Activated T-cell treated with anti-CD3 and anti-CD28 coated beads for 48 hours (primary cell): Measurements from ENCODE around the gene RPTOR.
A peak's percentile ranks its signal among the peaks of the same experiment; 100 is the strongest.
"Not testable (repeated sequence)": the region's sequence is repeated elsewhere in the genome, so short reads cannot be mapped to it uniquely, and the experiment has no call there.

ENCODE experiments used
- DNase-seq: peaks from one replicate; pipeline ENCODE4 v3.0.0-alpha.2; 2020; ENCODE audit warnings: low read depth

Gene RPTOR

GRCh38 chr17:80744725-80745124 lies 200.1 kb downstream of the RPTOR start:
- DNase-seq = not testable (repeated sequence)

DNA sequence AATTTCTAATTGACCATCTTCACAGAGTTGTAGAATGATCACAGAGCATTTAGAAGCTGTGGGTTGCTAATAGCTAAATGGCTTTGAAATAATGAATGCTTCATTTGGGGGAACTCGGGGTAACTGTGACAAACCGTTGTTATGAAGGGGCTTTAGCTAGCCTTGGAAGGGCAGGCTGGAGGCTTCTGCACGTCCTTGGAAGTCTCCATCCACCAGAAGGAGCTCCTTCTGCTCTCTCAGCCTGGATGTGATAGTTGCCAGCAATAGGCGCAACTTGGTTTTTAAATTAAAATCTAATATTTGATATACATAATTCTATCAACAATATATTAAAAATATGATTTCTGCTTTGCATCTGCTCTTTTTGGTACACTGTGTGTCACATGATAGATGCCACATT lies 200.5 kb downstream of the RPTOR start:
- DNase-seq = no peak

- no peak for DNase-seq
These were observed 201.8 kb downstream of the RPTOR start for GRCh38 chr17:80746262-80746935.

DNA sequence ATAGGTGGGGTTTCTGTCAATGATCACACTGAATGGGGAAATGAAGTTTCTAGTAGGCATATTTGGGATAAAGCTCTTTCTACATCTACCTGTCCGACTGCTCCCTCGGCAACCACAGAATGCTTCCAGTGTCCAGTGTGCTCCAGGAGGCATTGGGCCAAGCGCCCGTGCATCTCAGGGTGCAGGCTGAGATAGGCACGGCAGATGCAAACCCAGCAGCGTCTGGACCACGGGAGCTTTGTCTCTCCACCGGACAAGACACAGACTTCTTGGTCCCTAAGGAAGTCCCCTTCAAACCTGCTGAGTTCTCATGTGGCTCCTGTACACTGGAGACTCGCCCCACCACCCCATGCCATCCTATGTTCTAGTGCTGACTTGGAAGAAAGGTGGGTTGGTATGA lies 202.8 kb downstream of the RPTOR start:
- DNase-seq = no peak

DNA sequence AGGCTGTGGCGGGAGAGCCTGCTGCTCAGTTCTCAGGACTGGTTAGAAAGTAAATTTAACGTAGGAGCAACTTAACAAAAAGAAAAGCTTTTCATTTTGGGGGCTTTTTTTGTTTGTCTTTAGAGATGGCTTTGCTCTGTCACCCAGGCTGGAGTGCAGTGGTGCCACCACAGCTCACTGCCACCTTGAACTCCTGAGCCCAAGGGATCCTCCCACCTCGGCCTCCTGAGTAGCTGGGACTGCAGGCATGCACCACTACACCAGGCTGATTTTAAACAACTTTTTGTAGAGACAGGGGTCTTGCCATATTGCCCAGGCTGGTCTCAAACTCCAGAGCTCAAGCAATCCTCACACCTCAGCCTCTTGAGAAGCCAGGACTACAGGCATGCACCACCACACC lies 205.0 kb downstream of the RPTOR start:
- DNase-seq = no peak

GRCh38 chr17:80750263-80750662 lies 205.6 kb downstream of the RPTOR start:
- no peak for DNase-seq

DNA sequence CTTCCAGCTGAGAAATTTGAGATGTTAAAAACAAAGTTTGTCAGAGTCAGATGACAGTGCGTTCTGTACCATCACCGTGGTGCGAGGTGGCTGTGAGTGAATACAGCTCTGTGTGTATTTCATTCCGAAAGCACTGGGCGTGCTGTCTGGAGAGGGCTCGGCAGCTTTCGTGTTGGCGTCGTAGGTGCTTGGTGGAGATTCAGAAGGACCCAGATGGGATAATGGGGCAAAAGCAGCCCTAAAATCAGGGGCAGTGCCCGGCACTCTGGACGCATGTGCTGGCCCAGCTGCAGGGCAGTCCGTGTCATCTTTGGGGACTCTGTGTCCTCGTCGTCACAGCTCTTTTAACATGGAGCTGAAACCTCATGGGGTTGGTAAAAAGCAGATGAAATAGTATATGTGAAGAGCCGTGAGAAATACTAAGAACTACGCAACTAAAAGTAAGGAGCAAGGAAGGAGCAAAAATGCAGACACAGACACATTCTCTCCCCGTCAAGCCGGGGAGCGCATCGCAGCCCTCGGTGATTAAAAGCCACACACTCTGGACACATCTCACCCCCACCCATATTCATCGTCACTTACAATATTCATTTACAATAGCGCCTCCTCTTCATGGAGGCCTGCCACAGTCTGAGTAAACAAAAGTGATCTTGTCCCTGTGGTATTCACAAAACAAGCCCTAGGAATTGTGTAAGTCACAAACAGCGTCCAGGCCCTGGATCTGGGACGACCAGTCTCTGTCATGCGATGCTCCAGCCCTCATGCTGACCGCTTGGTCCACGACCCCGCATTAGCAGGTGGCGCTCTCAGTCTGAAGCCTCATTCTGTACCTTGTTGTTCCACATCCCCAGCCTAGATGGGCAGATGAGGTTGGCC lies 206.7 kb downstream of the RPTOR start:
- DNase-seq = no peak

DNA sequence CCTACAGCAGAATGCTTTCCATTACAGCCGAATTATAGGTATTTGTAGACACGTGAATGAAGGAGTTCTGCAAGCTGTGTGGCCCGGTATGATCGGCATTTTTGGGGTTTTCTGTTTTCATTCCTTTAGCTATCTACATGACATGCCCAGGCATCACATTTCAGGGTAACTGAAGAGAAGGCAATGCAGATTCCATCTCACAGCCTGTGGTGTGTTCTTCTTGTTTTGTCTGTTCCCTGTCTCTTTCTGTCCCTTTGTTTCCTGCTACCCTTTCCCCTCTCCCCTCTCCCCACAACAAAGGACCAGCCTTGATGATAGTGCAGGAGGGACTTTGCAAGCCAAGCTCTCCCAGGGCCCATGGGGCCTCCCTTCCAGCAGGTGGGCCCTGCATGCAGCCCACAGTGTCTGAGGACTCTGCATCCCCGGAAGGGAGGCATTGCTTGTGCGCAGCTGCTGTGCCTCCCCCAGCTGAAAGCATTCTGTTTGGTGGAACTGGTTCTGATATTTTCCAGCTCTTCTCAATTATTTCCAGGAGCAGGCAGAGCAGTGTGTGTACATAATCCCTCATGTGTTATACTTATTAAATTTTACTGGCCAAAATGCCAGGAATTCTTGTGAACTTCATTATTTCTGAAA lies 207.4 kb downstream of the RPTOR start:
- no peak for DNase-seq

DNA sequence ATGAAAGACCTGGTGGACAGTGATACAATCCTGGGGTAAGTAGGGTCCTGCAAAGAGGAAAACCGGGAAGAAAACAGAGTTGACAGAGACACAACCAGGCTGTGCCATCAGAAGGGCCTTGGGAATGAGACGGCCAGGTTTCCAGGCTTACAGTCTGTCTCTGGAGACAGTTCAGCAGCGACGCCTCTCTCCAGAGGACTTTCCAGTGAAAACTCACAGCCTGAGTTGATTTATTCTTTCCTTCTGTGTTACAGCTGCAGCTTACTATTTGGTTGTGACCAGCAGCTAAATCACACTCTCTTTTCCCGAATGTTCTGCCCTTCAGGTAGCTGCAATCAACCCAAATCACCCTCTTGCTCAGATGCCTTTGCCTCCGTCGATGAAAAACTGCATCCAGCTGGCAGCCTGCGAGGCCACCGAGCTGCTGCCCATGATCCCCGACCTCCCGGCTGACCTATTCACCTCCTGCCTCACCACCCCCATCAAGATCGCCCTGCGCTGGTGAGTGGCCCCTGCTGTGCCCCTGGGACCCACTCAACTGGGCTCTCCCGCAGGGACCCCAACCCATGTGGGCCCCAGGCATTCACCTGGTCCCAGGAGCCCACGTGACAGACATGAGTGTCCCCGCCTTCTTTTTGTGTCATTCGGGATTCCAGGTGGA lies 209.2 kb downstream of the RPTOR start:
- no peak for DNase-seq

- no peak for DNase-seq
These were observed 210.2 kb downstream of the RPTOR start for GRCh38 chr17:80754846-80755245.

DNA sequence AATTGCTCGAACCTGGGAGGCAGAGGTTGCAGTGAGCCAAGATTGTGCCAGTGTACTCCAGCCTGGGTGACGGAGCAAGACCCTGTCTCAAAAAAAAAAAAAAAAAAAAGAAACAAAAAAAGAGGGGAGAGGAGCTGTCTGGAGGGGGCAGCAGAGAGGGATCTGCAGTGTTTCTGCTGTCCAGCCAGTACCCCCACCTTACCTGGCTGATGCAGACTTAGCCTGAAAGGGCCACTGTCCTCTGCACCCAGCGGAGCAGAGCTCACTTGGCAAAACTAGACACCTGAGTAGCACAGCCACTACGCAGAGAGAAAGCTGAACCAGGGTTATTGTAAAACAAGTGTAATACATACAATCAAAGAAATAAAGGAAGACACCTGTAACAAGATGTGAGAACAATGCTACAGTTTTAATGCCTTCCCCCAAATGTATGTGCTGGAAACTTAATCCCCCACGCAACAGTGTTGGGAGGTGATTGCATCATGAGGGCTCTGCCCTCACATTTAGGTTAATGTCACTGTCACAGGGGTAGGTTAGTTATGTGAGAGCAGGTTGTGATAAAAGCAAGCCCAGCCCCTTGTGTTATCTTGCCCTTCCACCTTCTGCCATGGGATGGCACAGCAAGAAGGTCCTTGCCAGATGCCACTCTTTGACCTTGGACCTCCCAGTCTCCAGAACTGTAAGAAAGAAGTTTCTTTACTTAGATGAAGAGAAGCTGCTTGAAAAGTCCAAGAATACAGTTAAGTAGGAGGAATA lies 211.2 kb downstream of the RPTOR start:
- DNase-seq = no peak

GRCh38 chr17:80758481-80759376 lies 214.1 kb downstream of the RPTOR start:
- no peak for DNase-seq

DNA sequence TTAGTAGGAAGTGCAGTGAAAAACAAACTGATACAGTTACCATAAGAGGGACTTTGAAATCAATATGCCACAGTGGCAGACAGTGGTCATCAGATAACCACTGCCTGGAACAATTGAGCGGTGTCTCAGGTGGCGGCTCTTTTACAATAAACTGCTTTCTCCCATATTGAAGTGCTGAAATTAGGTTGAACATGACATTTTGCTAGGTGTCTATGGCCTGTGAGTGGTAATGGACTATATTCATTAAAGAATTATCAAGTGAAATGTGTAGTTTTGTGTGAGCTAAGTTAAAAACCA lies 214.7 kb downstream of the RPTOR start:
- no peak for DNase-seq

GRCh38 chr17:80760511-80760911 lies 215.9 kb downstream of the RPTOR start:
- DNase-seq = no peak

DNA sequence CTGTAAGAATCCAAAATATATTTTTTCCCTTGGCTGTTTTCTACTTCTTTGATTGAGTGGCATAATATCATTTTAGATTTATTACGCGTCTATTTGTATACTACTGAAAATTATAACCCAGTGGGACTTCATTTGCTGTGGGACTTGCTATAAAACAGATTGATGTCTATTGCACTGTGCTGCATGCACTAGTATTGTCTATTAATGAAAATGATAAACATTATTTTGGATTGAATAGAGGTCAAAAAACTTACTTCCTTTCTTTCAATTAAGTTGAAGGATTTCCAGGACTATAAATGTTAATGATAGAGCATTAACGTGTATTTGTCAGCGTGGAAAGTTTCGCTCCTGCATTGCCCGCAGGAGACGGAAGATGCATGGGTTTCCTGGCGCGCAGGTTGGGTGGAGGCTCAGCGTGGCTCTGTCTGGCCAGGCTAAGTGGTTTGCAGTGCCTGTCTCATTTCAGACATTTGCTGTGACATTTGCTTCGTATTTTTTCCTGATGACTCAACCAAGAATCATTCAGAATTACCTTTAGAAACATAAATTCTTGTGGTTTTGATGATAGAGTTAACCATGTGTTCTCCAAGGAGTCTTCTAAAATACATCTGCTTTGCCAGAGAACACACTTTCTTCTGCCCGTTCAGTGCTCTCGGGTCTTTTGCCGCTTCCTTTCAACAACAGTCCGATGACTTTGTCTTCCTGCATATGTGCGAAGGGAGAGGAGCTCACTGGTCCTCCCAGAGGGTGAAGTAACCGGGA lies 216.7 kb downstream of the RPTOR start:
- peak; percentile 74 for DNase-seq

- DNase-seq = no peak
These were observed 217.4 kb downstream of the RPTOR start for GRCh38 chr17:80762076-80762475.

- no peak for DNase-seq
These were observed 218.7 kb downstream of the RPTOR start for GRCh38 chr17:80763293-80763867.

- DNase-seq = not testable (repeated sequence)
These were observed 220.0 kb downstream of the RPTOR start for GRCh38 chr17:80764627-80765145.

- no peak for DNase-seq
These were observed 220.8 kb downstream of the RPTOR start for GRCh38 chr17:80765241-80765961.
